GM12878 (cell line): Measurements from ENCODE around the gene PRPSAP1. TPM values are rescaled to one million over a fixed set of nuclear protein-coding genes. Genes with fewer than 3 reads are reported as not detected.

Experiments
- ATAC-seq: fragments of 200-7000 bp; cut with Tn5 transposase; 3 replicates; pipeline ENCODE4 v1.9.1; 2020; ENCODE audit warnings: mild to moderate bottlenecking, moderate library complexity
- BruUV-seq: library from RNA; stranded (reverse); fragments of 400-500 nt; replicated peaks from 2 replicates; lab custom pipeline; 2021; lab: Mats Ljungman, UMichigan
- CTCF ChIA-PET: fragments of 300-600 bp; sonication (Branson Sonifier 250); formaldehyde crosslinking; extraction: SDS; loops from one replicate; lab custom pipeline; 2021; ENCODE audit warnings: inconsistent platforms; lab: Yijun Ruan, JAX
- POLR2A ChIA-PET: fragments of 350-600 bp; formaldehyde crosslinking; extraction: SDS; loops from one replicate; lab custom pipeline; 2021; ENCODE audit warnings: inconsistent platforms; lab: Charles Lee
- RAD21 ChIA-PET: fragments of 300-600 bp; sonication (Branson Sonifier 250); formaldehyde crosslinking; loops from one replicate; lab custom pipeline; 2023; ENCODE audit warnings: antibody characterized with exemption; ENCODE audit not compliant: unreplicated experiment; lab: Charles Lee
- SMC1A ChIA-PET: fragments of 300-600 bp; sonication (Branson Sonifier 250); formaldehyde crosslinking; loops from one replicate; lab custom pipeline; 2023; ENCODE audit not compliant: unreplicated experiment, uncharacterized antibody; lab: Charles Lee
- DNase-seq: peaks from one replicate; pipeline ENCODE4 v3.0.0-alpha.2; 2011; ENCODE audit warnings: low read depth, low spot score
- FAIRE-seq: peaks from 3 replicates; lab custom pipeline; 2011; peaks lifted over from hg19 to GRCh38; lab: Jason Lieb, UNC
- H2AFZ ChIP-seq: 2 replicates; pipeline ENCODE4 v1.6.0; 2011; ENCODE audit warnings: low read depth, low read length, control low read depth; ENCODE audit not compliant: control insufficient read depth
- H3K27ac ChIP-seq: 2 replicates; pipeline ENCODE4 v1.5.1; 2011; ENCODE audit warnings: control low read depth; ENCODE audit not compliant: control insufficient read depth, insufficient read depth
- H3K27me3 ChIP-seq, 2 experiments: replicated peaks in 1 of 2; 2 replicates each; pipeline versions ENCODE4 v1.6.0 to v1.6.1; 2011; ENCODE audit warnings: low read length in 1 of 2; ENCODE audit not compliant: control insufficient read depth in 2 of 2, insufficient read depth in 2 of 2
- H3K36me3 ChIP-seq, 2 experiments: 2 replicates each; pipeline ENCODE4 v1.5.1; 2011; ENCODE audit warnings: low read length in 1 of 2; ENCODE audit not compliant: control insufficient read depth in 2 of 2, insufficient read depth in 2 of 2
- H3K4me1 ChIP-seq: 2 replicates; pipeline ENCODE4 v1.6.1; 2011; ENCODE audit warnings: mild to moderate bottlenecking, low read length, moderate library complexity, mixed read lengths; ENCODE audit not compliant: control insufficient read depth, insufficient read depth
- H3K4me2 ChIP-seq: 2 replicates; pipeline ENCODE4 v1.6.0; 2011; ENCODE audit warnings: control low read depth; ENCODE audit not compliant: control insufficient read depth, insufficient read depth
- H3K4me3 ChIP-seq: fragments of 200-600 bp; sonication (generic); 2 replicates; pipeline ENCODE4 v1.5.1; 2016
- H3K79me2 ChIP-seq: 2 replicates; pipeline ENCODE4 v1.6.0; 2011; ENCODE audit warnings: low read length; ENCODE audit not compliant: control insufficient read depth, insufficient read depth
- H3K9ac ChIP-seq: 2 replicates; pipeline ENCODE4 v1.8.0; 2011; ENCODE audit warnings: low read length, control low read depth, mixed read lengths; ENCODE audit not compliant: control insufficient read depth, insufficient read depth
- H3K9me3 ChIP-seq: replicated peaks from 3 replicates; pipeline ENCODE4 v1.5.1; 2011; ENCODE audit warnings: mild to moderate bottlenecking, low read length; ENCODE audit not compliant: control insufficient read depth, insufficient read depth
- H4K20me1 ChIP-seq: 2 replicates; pipeline ENCODE4 v1.6.0; 2011; ENCODE audit not compliant: control insufficient read depth, insufficient read depth
- BCL11A ChIP-seq: IDR thresholded peaks from 2 replicates; pipeline ENCODE4 v1.6.1; 2011; ENCODE audit warnings: low read depth, low read length
- BRCA1 ChIP-seq: IDR thresholded peaks from 2 replicates; pipeline ENCODE4 v1.6.1; 2011; ENCODE audit warnings: low read depth, low read length, improper control_type of control experiment
- CBX5 ChIP-seq: sonication (generic); IDR thresholded peaks from 2 replicates; pipeline ENCODE4 v1.6.1; 2016; ENCODE audit warnings: low read depth, moderate library complexity, mild to moderate bottlenecking, inconsistent platforms
- CEBPZ ChIP-seq: fragments of 150-350 bp; IDR thresholded peaks from 2 replicates; pipeline ENCODE4 v1.6.1; 2016; ENCODE audit warnings: low read depth, low read length
- E2F4 ChIP-seq: IDR thresholded peaks from 2 replicates; pipeline ENCODE4 v1.6.1; 2012; ENCODE audit warnings: low read depth, low read length, improper control_type of control experiment
- ETV6 ChIP-seq, 2 experiments: fragments of 450-650 bp in 1 of 2; IDR thresholded peaks in 1 of 2; conservative IDR thresholded peaks in 1 of 2; 2 replicates each; pipeline ENCODE4 v1.6.1; 2014; ENCODE audit warnings: antibody characterized with exemption in 1 of 2, borderline replicate concordance in 1 of 2, low read depth in 1 of 2, mild to moderate bottlenecking in 1 of 2, moderate library complexity in 1 of 2
- HSF1 ChIP-seq: fragments of 150-350 bp; IDR thresholded peaks from 2 replicates; pipeline ENCODE4 v1.6.1; 2014; ENCODE audit warnings: mild to moderate bottlenecking, low read depth, low read length
- JUNB ChIP-seq: IDR thresholded peaks from 2 replicates; pipeline ENCODE4 v1.6.1; 2016; ENCODE audit warnings: antibody characterized with exemption, mild to moderate bottlenecking
- SUPT20H ChIP-seq: IDR thresholded peaks from 2 replicates; pipeline ENCODE4 v1.6.1; 2011; ENCODE audit warnings: low read depth, mild to moderate bottlenecking, low read length, moderate library complexity, borderline replicate concordance; ENCODE audit not compliant: control insufficient read depth
- ZBTB33 ChIP-seq: fragments of 450-650 bp; IDR thresholded peaks from 2 replicates; pipeline ENCODE4 v1.6.1; 2017; ENCODE audit warnings: mild to moderate bottlenecking
- ZBTB40 ChIP-seq: fragments of 450-650 bp; IDR thresholded peaks from 2 replicates; pipeline ENCODE4 v1.6.1; 2016; ENCODE audit warnings: mild to moderate bottlenecking, moderate library complexity, borderline replicate concordance
- WGBS: methylation state at CpG from one replicate; pipeline ENCODE4 v1.1.6; 2016; ENCODE audit warnings: low lambda C conversion rate; ENCODE audit not compliant: insufficient replicate concordance, insufficient coverage; ENCODE audit errors: missing lambda C conversion rate; 5-methylcytosine and 5-hydroxymethylcytosine counted together
- in situ Hi-C: fragments of 300-500 bp; cut with MboI; formaldehyde crosslinking; loops from 9 replicates; pipeline ENCODE4 v1.14.3; 2018; ENCODE audit warnings: mixed read lengths
- intact Hi-C: fragments of 100-400 bp; cut with micrococcal nuclease; formaldehyde crosslinking; loops from one replicate; pipeline ENCODE4 v1.14.2; 2022; ENCODE audit not compliant: unreplicated experiment
- polyA plus RNA-seq, 11 experiments: library from polyadenylated mRNA; depleted of rRNA in 4 of 11; unstranded in 6 of 11; stranded (reverse) in 5 of 11; fragments of >200 nt; fragmentation: Nextera tagmentation in 4 of 11; fragmentation: Illumina TruSeq in 1 of 11; extraction: Ambion mirVana in 4 of 11; extraction: Trizol in 1 of 11; gene quantifications; 1 replicate in 1 of 11; 2 replicates in 10 of 11; pipeline versions ENCODE4 v1.2.1 to v1.2.3, GENCODE V29; 2011 to 2016; ENCODE audit warnings: inconsistent platforms in 2 of 11, missing spikeins in 2 of 11, low read depth in 1 of 11
- total RNA-seq, 4 experiments: library from RNA; depleted of rRNA in 3 of 4; stranded (reverse); fragments of >200 nt in 3 of 4; fragmentation: Illumina TruSeq in 1 of 4; extraction: Trizol in 1 of 4; gene quantifications; 2 replicates each; pipeline versions ENCODE4 v1.2.1 to v1.2.3, GENCODE V29; 2013 to 2021

Gene PRPSAP1
- total and polyA plus RNA-seq, 10 of the 15 experiments (the other 5 are each of a cell fraction or from before 2014, with no cell fraction given): 15.8 to 84.2 (median 44.2) TPM

- no peak overlapping the region for H3K9ac ChIP-seq
- DNase-seq: no peak
- no peaks in the 10 kb centered on the region for H3K4me1 ChIP-seq
- SMC1A ChIA-PET: interaction anchor here (1.3 kb wide), 1 partner anchor 10 kb away, joined by 4 read pairs; no protein-coding TSS in a partner anchor
- no TSS peak for BruUV-seq
- CTCF ChIA-PET: interaction anchor here (1.1 to 1.7 kb wide), 2 partner anchors 48 to 70 kb away, joined by 4 read pairs; no protein-coding TSS in a partner anchor
- WGBS: 90% methylated on average over 6 of the region's 6 CpGs
- no peaks in the 10 kb centered on the region for H3K27me3 ChIP-seq
- no peaks in the 10 kb centered on the region for H4K20me1 ChIP-seq
- in situ Hi-C loops: no loop called here
- H3K4me2 ChIP-seq: no peak overlapping the region
- RAD21 ChIA-PET: no interaction called here
- H3K27ac ChIP-seq: no peak overlapping the region
- no peak for FAIRE-seq
- H3K36me3 ChIP-seq: peaks cover 4 to 13% of the 10 kb centered on the region in 2 experiments
- intact Hi-C loops: no loop called here
- ATAC-seq: no peak
- no peaks in the 10 kb centered on the region for H3K79me2 ChIP-seq
- H3K9me3 ChIP-seq: no peaks in the 10 kb centered on the region
- no peak overlapping the region for H2AFZ ChIP-seq
- POLR2A ChIA-PET: interaction anchor here (0.7 kb wide), 1 partner anchor 615 kb away, joined by 3 read pairs; no protein-coding TSS in a partner anchor
- H3K4me3 ChIP-seq: no peak overlapping the region
- TF ChIP-seq CBX5: no peak
- no peak for TF ChIP-seq E2F4
- TF ChIP-seq ZBTB40: no peak
- TF ChIP-seq BCL11A: no peak
- no peak for TF ChIP-seq HSF1
- TF ChIP-seq BRCA1: no peak
- no peak for TF ChIP-seq CEBPZ
- no peak for TF ChIP-seq ZBTB33
- no peak for TF ChIP-seq JUNB
- TF ChIP-seq ETV6 (conservative IDR thresholded peaks at IDR 0.05 in 1 of 2, IDR thresholded peaks at IDR 0.05 in 1 of 2; ENCODE audit: borderline replicate concordance in 1 of 2, low read depth in 1 of 2): no peak
- no peak for TF ChIP-seq SUPT20H
Measured at GRCh38 chr17:76327696-76328095, 26.0 kb downstream of the PRPSAP1 start.
